ENCODE measurements around the gene ZNF318.
A peak's percentile ranks its signal among the peaks of the same experiment; 100 is the strongest.
"Not testable (repeated sequence)": the region's sequence is repeated elsewhere in the genome, so short reads cannot be mapped to it uniquely, and the experiment has no call there.

ZNF318 gene

GRCh38 chr6:43380858-43381257, 11.4 kb upstream of the ZNF318 start:
- not testable (repeated sequence) for DNase-seq

GRCh38 chr6:43378631-43379030, 9.2 kb upstream of the ZNF318 start:
- no peak for DNase-seq

- no peak for DNase-seq
These were observed 8.3 kb upstream of the ZNF318 start for GRCh38 chr6:43377710-43378229.

GRCh38 chr6:43376551-43376981, 7.1 kb upstream of the ZNF318 start:
- DNase-seq = no peak

- no peak for DNase-seq
These were observed 6.2 kb upstream of the ZNF318 start for GRCh38 chr6:43375693-43376092.

GRCh38 chr6:43373252-43373875, 3.9 kb upstream of the ZNF318 start:
- no peak for DNase-seq

GRCh38 chr6:43370003-43370580, 645 bp upstream of the ZNF318 start:
- DNase-seq = not testable (repeated sequence)

GRCh38 chr6:43368259-43369160, 937 bp downstream of the ZNF318 start:
- peak in 1 of 2 donors; percentile 13 for DNase-seq

GRCh38 chr6:43367245-43367984, 2.0 kb downstream of the ZNF318 start:
- no peak for DNase-seq

- DNase-seq = no peak
These were observed 8.2 kb downstream of the ZNF318 start for GRCh38 chr6:43361269-43361668.

GRCh38 chr6:43359831-43360230, 9.6 kb downstream of the ZNF318 start:
- DNase-seq = no peak

- DNase-seq = no peak
These were observed 10.1 kb downstream of the ZNF318 start for GRCh38 chr6:43359381-43359780.

GRCh38 chr6:43355862-43356590, 13.4 kb downstream of the ZNF318 start:
- DNase-seq = no peak

GRCh38 chr6:43351951-43352350, 17.5 kb downstream of the ZNF318 start:
- DNase-seq = not testable (repeated sequence)

- DNase-seq = no peak
These were observed 22.0 kb downstream of the ZNF318 start for GRCh38 chr6:43347444-43347843.

GRCh38 chr6:43347021-43347420, 22.4 kb downstream of the ZNF318 start:
- DNase-seq = no peak

- not testable (repeated sequence) for DNase-seq
These were observed 23.2 kb downstream of the ZNF318 start for GRCh38 chr6:43346243-43346642.

GRCh38 chr6:43339168-43339567, 30.3 kb downstream of the ZNF318 start:
- no peak for DNase-seq

- no peak for DNase-seq
These were observed 31.2 kb downstream of the ZNF318 start for GRCh38 chr6:43338243-43338642.

- DNase-seq = no peak
These were observed 33.1 kb downstream of the ZNF318 start for GRCh38 chr6:43336382-43336781.

- no peak for DNase-seq
These were observed 34.0 kb downstream of the ZNF318 start for GRCh38 chr6:43335469-43335868.

GRCh38 chr6:43334466-43335095, 34.9 kb downstream of the ZNF318 start:
- no peak for DNase-seq
